Loucy (cell line): ENCODE results near the gene DDOST.

Experiments used
- H2AFZ ChIP-seq: fragments of 200-600 bp; sonication (generic); 2 replicates; pipeline ENCODE4 v1.6.0; 2016; ENCODE audit warnings: antibody characterized with exemption, mild to moderate bottlenecking, low read length, moderate library complexity
- H3F3A ChIP-seq: fragments of 200-600 bp; 2 replicates; pipeline ENCODE4 v1.6.0; 2016; ENCODE audit warnings: antibody characterized with exemption, low read depth, mild to moderate bottlenecking
- H3K27me3 ChIP-seq: fragments of 200-600 bp; sonication (generic); 2 replicates; pipeline ENCODE4 v1.6.1; 2014; ENCODE audit warnings: low read length, mild to moderate bottlenecking; ENCODE audit not compliant: insufficient read depth, poor library complexity, severe bottlenecking
- H3K36me3 ChIP-seq: fragments of 200-600 bp; sonication (generic); 2 replicates; pipeline ENCODE4 v1.6.1; 2016; ENCODE audit warnings: low read length; ENCODE audit not compliant: insufficient read depth
- H3K4me1 ChIP-seq: fragments of 200-600 bp; sonication (generic); 2 replicates; pipeline ENCODE4 v1.5.1; 2014; ENCODE audit warnings: low read length, mild to moderate bottlenecking; ENCODE audit not compliant: insufficient read depth, poor library complexity, severe bottlenecking
- H3K4me2 ChIP-seq: fragments of 200-600 bp; sonication (generic); 2 replicates; pipeline ENCODE4 v1.6.0; 2014; ENCODE audit warnings: antibody characterized with exemption, low read length, low read depth, mild to moderate bottlenecking; ENCODE audit not compliant: poor library complexity, severe bottlenecking
- H3K4me3 ChIP-seq: fragments of 200-600 bp; sonication (generic); 2 replicates; pipeline ENCODE4 v1.5.1; 2014; ENCODE audit warnings: low read length, mild to moderate bottlenecking, mixed read lengths; ENCODE audit not compliant: poor library complexity, severe bottlenecking
- H3K79me2 ChIP-seq: fragments of 200-600 bp; sonication (generic); 2 replicates; pipeline ENCODE4 v1.6.1; 2014; ENCODE audit warnings: low read length; ENCODE audit not compliant: insufficient read depth
- H3K9ac ChIP-seq: fragments of 200-600 bp; sonication (generic); 2 replicates; pipeline ENCODE4 v1.6.0; 2014; ENCODE audit warnings: mild to moderate bottlenecking, low read depth, low read length, moderate library complexity; ENCODE audit not compliant: poor library complexity, severe bottlenecking
- H3K9me2 ChIP-seq: fragments of 200-600 bp; sonication (generic); replicated peaks from 2 replicates; pipeline ENCODE4 v1.6.1; 2016; ENCODE audit warnings: low read depth, low read length, mixed read lengths
- H3K9me3 ChIP-seq: fragments of 200-600 bp; sonication (generic); 2 replicates; pipeline ENCODE4 v1.6.1; 2014; ENCODE audit warnings: mild to moderate bottlenecking, antibody characterized with exemption, low read length, low read depth; ENCODE audit not compliant: insufficient read depth
- H4K20me1 ChIP-seq: fragments of 200-600 bp; sonication (generic); 2 replicates; pipeline ENCODE4 v1.6.0; 2014; ENCODE audit warnings: antibody characterized with exemption, low read length, mild to moderate bottlenecking; ENCODE audit not compliant: insufficient read depth, poor library complexity, severe bottlenecking
- EZH2phosphoT487 ChIP-seq: fragments of 200-600 bp; IDR thresholded peaks from 2 replicates; pipeline ENCODE4 v1.6.1; 2018; ENCODE audit warnings: antibody characterized with exemption, mild to moderate bottlenecking, moderate library complexity, borderline replicate concordance
- TF ChIP-seq, protein P1 (sequence below): fragments of 200-600 bp; sonication (generic); conservative IDR thresholded peaks from 2 replicates; pipeline ENCODE4 v1.5.1; 2014; ENCODE audit warnings: mild to moderate bottlenecking, antibody characterized with exemption, low read length

Gene DDOST

DNA sequence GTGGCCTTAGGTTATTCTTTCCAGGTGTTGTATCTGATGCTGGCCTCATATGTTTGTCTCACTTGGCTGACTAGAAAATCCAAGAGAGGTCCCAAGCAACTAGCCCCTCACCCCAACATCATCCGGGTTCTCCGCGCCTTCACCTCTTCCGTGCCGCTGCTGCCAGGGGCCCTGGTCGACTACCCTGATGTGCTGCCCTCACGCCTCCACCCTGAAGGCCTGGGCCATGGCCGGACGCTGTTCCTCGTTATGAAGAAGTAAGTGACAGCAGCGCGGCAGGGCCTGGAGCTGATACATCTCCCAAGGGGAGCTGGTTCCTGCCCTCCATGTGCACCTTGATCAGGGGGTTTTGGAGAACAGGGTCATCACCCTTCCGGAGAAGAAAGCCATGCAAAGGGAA is 16.8 kb downstream of the DDOST start:
- no peaks in the 10 kb centered on the region for H3K4me1 ChIP-seq
- no peaks in the 10 kb centered on the region for H3K9me3 ChIP-seq
- H3K4me2 ChIP-seq, result no peak overlapping the region
- TF ChIP-seq, protein P1, sequence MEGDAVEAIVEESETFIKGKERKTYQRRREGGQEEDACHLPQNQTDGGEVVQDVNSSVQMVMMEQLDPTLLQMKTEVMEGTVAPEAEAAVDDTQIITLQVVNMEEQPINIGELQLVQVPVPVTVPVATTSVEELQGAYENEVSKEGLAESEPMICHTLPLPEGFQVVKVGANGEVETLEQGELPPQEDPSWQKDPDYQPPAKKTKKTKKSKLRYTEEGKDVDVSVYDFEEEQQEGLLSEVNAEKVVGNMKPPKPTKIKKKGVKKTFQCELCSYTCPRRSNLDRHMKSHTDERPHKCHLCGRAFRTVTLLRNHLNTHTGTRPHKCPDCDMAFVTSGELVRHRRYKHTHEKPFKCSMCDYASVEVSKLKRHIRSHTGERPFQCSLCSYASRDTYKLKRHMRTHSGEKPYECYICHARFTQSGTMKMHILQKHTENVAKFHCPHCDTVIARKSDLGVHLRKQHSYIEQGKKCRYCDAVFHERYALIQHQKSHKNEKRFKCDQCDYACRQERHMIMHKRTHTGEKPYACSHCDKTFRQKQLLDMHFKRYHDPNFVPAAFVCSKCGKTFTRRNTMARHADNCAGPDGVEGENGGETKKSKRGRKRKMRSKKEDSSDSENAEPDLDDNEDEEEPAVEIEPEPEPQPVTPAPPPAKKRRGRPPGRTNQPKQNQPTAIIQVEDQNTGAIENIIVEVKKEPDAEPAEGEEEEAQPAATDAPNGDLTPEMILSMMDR, result no peak
- no peak for TF ChIP-seq EZH2phosphoT487
- H3K27me3 ChIP-seq, result no peaks in the 10 kb centered on the region
- H4K20me1 ChIP-seq, result no peaks in the 10 kb centered on the region
- no peaks in the 10 kb centered on the region for H3F3A ChIP-seq
- H3K9me2 ChIP-seq, result no peaks in the 10 kb centered on the region
- H3K4me3 ChIP-seq, result no peak overlapping the region
- no peak overlapping the region for H3K9ac ChIP-seq
- H2AFZ ChIP-seq, result no peak overlapping the region
- peaks cover 16% of the 10 kb centered on the region; the same call in 1 of the 2 replicates for H3K36me3 ChIP-seq
- no peaks in the 10 kb centered on the region for H3K79me2 ChIP-seq

DNA sequence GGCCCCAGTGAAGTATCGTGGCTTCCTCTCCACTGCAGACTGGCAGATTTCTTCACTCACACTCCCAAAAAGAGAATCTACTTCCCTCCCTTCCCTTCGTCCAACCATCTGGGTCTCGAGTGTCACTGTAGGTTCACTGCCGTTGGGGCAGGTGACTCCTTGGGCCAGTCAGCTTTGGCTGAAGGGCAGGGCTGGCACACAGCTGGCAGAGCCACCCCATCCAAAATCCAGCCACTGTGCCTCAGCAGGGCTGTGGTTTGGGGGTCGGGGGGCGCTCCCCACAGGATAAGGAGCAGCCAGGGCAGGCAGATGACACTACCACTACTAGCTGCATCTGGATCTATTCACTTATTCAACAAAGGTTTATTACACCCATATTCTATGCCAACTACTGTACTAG is 18.1 kb downstream of the DDOST start:
- Histone ChIP-seq H3K4me3 (no peak overlapping the region), H3K36me3 (peaks cover 2% of the 10 kb centered on the region; the same call in 1 of the 2 replicates)

DNA sequence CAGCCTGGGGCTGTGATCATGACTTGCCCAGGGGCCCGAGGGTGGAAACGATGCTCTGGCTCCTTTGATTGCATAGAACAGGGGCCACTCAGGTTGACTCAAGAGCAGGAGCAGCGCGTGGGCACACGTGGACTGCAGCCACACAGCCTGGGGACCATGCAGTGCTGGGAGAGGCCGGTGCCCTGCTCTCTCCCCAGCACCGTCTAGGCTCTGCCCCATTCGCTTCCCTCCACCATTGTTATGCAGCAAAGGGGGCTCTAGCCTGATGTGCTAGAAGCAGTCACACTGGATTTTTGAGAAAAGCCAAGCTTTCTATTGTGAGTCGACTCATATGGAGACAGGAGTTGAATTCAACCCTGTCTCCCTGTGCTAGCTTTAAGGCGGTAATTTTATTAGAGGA is 19.2 kb downstream of the DDOST start:
- Histone ChIP-seq H3K27me3 (no peaks in the 10 kb centered on the region), H3K4me1 (no peaks in the 10 kb centered on the region), H3K4me3 (no peak overlapping the region), H3K9ac (no peak overlapping the region), H3F3A (no peaks in the 10 kb centered on the region), H3K4me2 (no peak overlapping the region), H3K9me3 (no peaks in the 10 kb centered on the region), H4K20me1 (no peaks in the 10 kb centered on the region), H3K79me2 (no peaks in the 10 kb centered on the region), H3K36me3 (no peaks in the 10 kb centered on the region), H2AFZ (no peak overlapping the region), H3K9me2 (no peaks in the 10 kb centered on the region)
- TF ChIP-seq, protein P1, result no peak
- TF ChIP-seq EZH2phosphoT487, result no peak

More for the DNA sequence above, 18.1 kb downstream of the DDOST start:
- no peaks in the 10 kb centered on the region for H4K20me1 ChIP-seq
- H3K4me2 ChIP-seq, result no peak overlapping the region
- H3K9me3 ChIP-seq, result no peaks in the 10 kb centered on the region
- H3K9me2 ChIP-seq, result no peaks in the 10 kb centered on the region
- no peak overlapping the region for H2AFZ ChIP-seq
- no peaks in the 10 kb centered on the region for H3F3A ChIP-seq
- H3K9ac ChIP-seq, result no peak overlapping the region
- TF ChIP-seq EZH2phosphoT487, result no peak
- TF ChIP-seq, protein P1, result no peak
- H3K27me3 ChIP-seq, result no peaks in the 10 kb centered on the region
- no peaks in the 10 kb centered on the region for H3K79me2 ChIP-seq
- no peaks in the 10 kb centered on the region for H3K4me1 ChIP-seq
